Liver (tissue), 3 donors: ENCODE measurements around the gene CPNE5.

Experiments used
- GABPA ChIP-seq, 2 donors: IDR thresholded peaks in 1 of 2; conservative IDR thresholded peaks in 1 of 2; 2 replicates each; pipeline ENCODE4 v1.6.1; 2016; ENCODE audit warnings: antibody characterized with exemption in 2 of 2, mild to moderate bottlenecking in 1 of 2, moderate library complexity in 1 of 2
- JUND ChIP-seq, 2 donors: IDR thresholded peaks; 2 replicates each; pipeline ENCODE4 v1.6.1; 2016; ENCODE audit warnings: antibody characterized with exemption in 2 of 2
- RAD21 ChIP-seq, 2 donors: IDR thresholded peaks; 2 replicates each; pipeline ENCODE4 v1.6.1; 2016; ENCODE audit warnings: antibody characterized with exemption in 2 of 2, mild to moderate bottlenecking in 2 of 2
- YY1 ChIP-seq: IDR thresholded peaks from 2 replicates; pipeline ENCODE4 v1.6.1; 2016; ENCODE audit warnings: antibody characterized with exemption, mild to moderate bottlenecking
- TF ChIP-seq, protein P1 (sequence below): fragments of 150-350 bp; IDR thresholded peaks from 2 replicates; pipeline ENCODE4 v1.5.1; 2017; ENCODE audit warnings: improper control_type of control experiment, low read depth, low read length; ENCODE audit not compliant: missing input control
- TF ChIP-seq, protein P2 (sequence below): IDR thresholded peaks from 2 replicates; pipeline ENCODE4 v1.6.1; 2016; ENCODE audit warnings: antibody characterized with exemption, mild to moderate bottlenecking
- donor health status: healthy.
- donor health status: healthy.

DNA sequence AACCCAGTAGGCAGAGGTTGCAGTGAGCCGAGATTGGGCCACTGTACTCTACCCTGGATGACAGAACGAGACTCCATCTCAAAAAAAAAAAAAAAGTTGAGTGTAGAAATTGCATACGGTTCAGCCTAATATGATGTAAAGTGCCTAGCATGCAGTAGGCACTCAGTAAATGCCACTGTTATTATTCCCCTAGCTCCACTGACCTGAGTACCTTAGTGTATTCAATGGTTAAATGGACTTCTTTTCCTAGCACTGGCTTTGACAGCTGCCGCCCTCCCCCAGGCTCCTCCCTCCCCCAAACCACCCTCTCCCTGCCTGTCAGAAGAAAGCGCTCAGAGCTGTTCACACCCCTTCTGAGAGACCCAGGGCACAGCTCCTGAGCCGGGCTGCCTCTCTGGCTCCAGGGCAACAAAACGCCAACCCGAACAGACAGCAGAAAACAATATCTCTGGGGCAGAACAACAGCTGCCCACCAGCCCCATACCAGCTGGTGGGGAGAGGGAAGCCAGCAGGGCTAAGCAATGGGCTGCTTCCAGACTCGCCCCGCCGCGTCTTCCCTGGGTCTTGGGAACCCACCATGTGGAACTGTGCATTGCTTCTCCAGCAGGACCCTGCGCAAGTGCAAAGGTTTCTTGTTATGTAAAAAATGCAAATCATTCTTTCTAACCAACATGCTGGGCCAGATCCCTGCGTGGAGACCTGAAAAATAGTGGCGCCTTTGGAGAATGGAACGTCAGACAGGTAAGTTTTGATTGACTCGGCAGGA, 4.5 kb downstream of the CPNE5 start:
- TF ChIP-seq GABPA (IDR thresholded peaks at IDR 0.05 in 1 of 2, conservative IDR thresholded peaks at IDR 0.05 in 1 of 2), result no peak
- TF ChIP-seq, protein P1, sequence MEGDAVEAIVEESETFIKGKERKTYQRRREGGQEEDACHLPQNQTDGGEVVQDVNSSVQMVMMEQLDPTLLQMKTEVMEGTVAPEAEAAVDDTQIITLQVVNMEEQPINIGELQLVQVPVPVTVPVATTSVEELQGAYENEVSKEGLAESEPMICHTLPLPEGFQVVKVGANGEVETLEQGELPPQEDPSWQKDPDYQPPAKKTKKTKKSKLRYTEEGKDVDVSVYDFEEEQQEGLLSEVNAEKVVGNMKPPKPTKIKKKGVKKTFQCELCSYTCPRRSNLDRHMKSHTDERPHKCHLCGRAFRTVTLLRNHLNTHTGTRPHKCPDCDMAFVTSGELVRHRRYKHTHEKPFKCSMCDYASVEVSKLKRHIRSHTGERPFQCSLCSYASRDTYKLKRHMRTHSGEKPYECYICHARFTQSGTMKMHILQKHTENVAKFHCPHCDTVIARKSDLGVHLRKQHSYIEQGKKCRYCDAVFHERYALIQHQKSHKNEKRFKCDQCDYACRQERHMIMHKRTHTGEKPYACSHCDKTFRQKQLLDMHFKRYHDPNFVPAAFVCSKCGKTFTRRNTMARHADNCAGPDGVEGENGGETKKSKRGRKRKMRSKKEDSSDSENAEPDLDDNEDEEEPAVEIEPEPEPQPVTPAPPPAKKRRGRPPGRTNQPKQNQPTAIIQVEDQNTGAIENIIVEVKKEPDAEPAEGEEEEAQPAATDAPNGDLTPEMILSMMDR, result no peak
- TF ChIP-seq RAD21 (IDR thresholded peaks at IDR 0.05), result no peak
- no peak for TF ChIP-seq JUND (IDR thresholded peaks at IDR 0.05)
- TF ChIP-seq, protein P2, sequence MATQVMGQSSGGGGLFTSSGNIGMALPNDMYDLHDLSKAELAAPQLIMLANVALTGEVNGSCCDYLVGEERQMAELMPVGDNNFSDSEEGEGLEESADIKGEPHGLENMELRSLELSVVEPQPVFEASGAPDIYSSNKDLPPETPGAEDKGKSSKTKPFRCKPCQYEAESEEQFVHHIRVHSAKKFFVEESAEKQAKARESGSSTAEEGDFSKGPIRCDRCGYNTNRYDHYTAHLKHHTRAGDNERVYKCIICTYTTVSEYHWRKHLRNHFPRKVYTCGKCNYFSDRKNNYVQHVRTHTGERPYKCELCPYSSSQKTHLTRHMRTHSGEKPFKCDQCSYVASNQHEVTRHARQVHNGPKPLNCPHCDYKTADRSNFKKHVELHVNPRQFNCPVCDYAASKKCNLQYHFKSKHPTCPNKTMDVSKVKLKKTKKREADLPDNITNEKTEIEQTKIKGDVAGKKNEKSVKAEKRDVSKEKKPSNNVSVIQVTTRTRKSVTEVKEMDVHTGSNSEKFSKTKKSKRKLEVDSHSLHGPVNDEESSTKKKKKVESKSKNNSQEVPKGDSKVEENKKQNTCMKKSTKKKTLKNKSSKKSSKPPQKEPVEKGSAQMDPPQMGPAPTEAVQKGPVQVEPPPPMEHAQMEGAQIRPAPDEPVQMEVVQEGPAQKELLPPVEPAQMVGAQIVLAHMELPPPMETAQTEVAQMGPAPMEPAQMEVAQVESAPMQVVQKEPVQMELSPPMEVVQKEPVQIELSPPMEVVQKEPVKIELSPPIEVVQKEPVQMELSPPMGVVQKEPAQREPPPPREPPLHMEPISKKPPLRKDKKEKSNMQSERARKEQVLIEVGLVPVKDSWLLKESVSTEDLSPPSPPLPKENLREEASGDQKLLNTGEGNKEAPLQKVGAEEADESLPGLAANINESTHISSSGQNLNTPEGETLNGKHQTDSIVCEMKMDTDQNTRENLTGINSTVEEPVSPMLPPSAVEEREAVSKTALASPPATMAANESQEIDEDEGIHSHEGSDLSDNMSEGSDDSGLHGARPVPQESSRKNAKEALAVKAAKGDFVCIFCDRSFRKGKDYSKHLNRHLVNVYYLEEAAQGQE, result no peak
- no peak for TF ChIP-seq YY1
